Measurements from ENCODE around the gene PSME4. TPM values are rescaled to one million over a fixed set of nuclear protein-coding genes. Genes with fewer than 3 reads are reported as not detected.
A peak's percentile ranks its signal among the peaks of the same experiment; 100 is the strongest.
"Not testable (repeated sequence)": the region's sequence is repeated elsewhere in the genome, so short reads cannot be mapped to it uniquely, and the experiment has no call there.

The PSME4 gene
- total RNA-seq, 1 donor from 2014 or later = 28.2 TPM

- H3K4me1 ChIP-seq (ENCODE audit: control insufficient read depth in 3 of 3, insufficient read depth in 3 of 3, low read length in 3 of 3); H3K9me3 ChIP-seq (ENCODE audit: control insufficient read depth in 3 of 3, low read length in 3 of 3); H3K9ac ChIP-seq (ENCODE audit: low read depth in 1 of 3, low read length in 3 of 3); H3K4me3 ChIP-seq (ENCODE audit: low read length in 3 of 3); H3K27ac ChIP-seq (ENCODE audit: low read depth, low read length); H3K27me3 ChIP-seq (ENCODE audit: control insufficient read depth in 3 of 3, insufficient read depth in 3 of 3, low read length in 3 of 3): not testable (repeated sequence)
- H3K36me3 ChIP-seq (ENCODE audit: control insufficient read depth in 3 of 3, insufficient read depth in 3 of 3, low read length in 3 of 3) = peaks cover 8 to 14% (median 11%) of the 10 kb centered on the region in 3 donors
These were observed 119.6 kb downstream of the PSME4 start for GRCh38 chr2:53851052-53851757.

- Histone ChIP-seq H3K27ac (ENCODE audit: low read depth, low read length) (no peak overlapping the region), H3K9ac (ENCODE audit: low read depth in 1 of 3, low read length in 3 of 3) (no peak overlapping the region), H3K4me1 (ENCODE audit: control insufficient read depth in 3 of 3, insufficient read depth in 3 of 3, low read length in 3 of 3) (no peaks in the 10 kb centered on the region), H3K9me3 (ENCODE audit: control insufficient read depth in 3 of 3, low read length in 3 of 3) (no peaks in the 10 kb centered on the region), H3K4me3 (ENCODE audit: low read length in 3 of 3) (no peak overlapping the region), H3K36me3 (ENCODE audit: control insufficient read depth in 3 of 3, insufficient read depth in 3 of 3, low read length in 3 of 3) (peaks cover under 1 to 3% (median 2%) of the 10 kb centered on the region in 3 donors), H3K27me3 (ENCODE audit: control insufficient read depth in 3 of 3, insufficient read depth in 3 of 3, low read length in 3 of 3) (no peaks in the 10 kb centered on the region)
These were observed 122.7 kb downstream of the PSME4 start for GRCh38 chr2:53848062-53848461.

GRCh38 chr2:53843595-53843994 lies 127.2 kb downstream of the PSME4 start:
- Histone ChIP-seq H3K27ac (ENCODE audit: low read depth, low read length) (no peak overlapping the region), H3K4me3 (ENCODE audit: low read length in 3 of 3) (no peak overlapping the region), H3K36me3 (ENCODE audit: control insufficient read depth in 3 of 3, insufficient read depth in 3 of 3, low read length in 3 of 3) (no peaks in the 10 kb centered on the region), H3K4me1 (ENCODE audit: control insufficient read depth in 3 of 3, insufficient read depth in 3 of 3, low read length in 3 of 3) (no peaks in the 10 kb centered on the region), H3K9me3 (ENCODE audit: control insufficient read depth in 3 of 3, low read length in 3 of 3) (peaks cover 0 to 2% (median 0%) of the 10 kb centered on the region in 3 donors), H3K27me3 (ENCODE audit: control insufficient read depth in 3 of 3, insufficient read depth in 3 of 3, low read length in 3 of 3) (no peaks in the 10 kb centered on the region), H3K9ac (ENCODE audit: low read depth in 1 of 3, low read length in 3 of 3) (no peak overlapping the region)

DNA sequence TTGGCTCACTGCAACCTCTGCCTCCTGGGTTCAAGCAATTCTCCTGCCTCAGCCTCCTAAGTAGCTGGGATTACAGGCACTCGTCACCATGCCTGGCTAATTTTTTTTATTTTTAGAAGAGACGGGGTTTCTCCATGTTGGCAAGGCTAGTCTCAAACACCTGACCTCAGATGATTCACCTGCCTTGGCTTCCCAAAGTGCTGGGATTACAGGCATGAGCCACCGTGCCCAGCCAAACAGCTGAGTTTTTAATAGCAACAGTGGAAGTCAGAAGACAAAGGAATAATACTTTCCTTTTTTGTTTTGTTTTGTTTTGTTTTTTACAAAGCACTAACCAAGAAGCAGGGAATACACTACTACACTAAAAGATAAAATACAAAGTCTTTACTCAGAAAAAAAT lies 127.9 kb downstream of the PSME4 start:
- no peak overlapping the region for H3K4me3 ChIP-seq (ENCODE audit: low read length in 3 of 3)
- H3K9ac ChIP-seq (ENCODE audit: low read depth in 1 of 3, low read length in 3 of 3) = no peak overlapping the region
- H3K27me3 ChIP-seq (ENCODE audit: control insufficient read depth in 3 of 3, insufficient read depth in 3 of 3, low read length in 3 of 3) = no peaks in the 10 kb centered on the region
- H3K36me3 ChIP-seq (ENCODE audit: control insufficient read depth in 3 of 3, insufficient read depth in 3 of 3, low read length in 3 of 3) = peaks cover 0 to 2% (median 0%) of the 10 kb centered on the region in 3 donors
- H3K9me3 ChIP-seq (ENCODE audit: control insufficient read depth in 3 of 3, low read length in 3 of 3) = peaks cover 0 to 2% (median 0%) of the 10 kb centered on the region in 3 donors
- no peaks in the 10 kb centered on the region for H3K4me1 ChIP-seq (ENCODE audit: control insufficient read depth in 3 of 3, insufficient read depth in 3 of 3, low read length in 3 of 3)
- no peak overlapping the region for H3K27ac ChIP-seq (ENCODE audit: low read depth, low read length)

- not testable (repeated sequence) for H3K9ac ChIP-seq (ENCODE audit: low read depth in 1 of 3, low read length in 3 of 3); H3K9me3 ChIP-seq (ENCODE audit: control insufficient read depth in 3 of 3, low read length in 3 of 3); H3K4me3 ChIP-seq (ENCODE audit: low read length in 3 of 3); H3K36me3 ChIP-seq (ENCODE audit: control insufficient read depth in 3 of 3, insufficient read depth in 3 of 3, low read length in 3 of 3); H3K27me3 ChIP-seq (ENCODE audit: control insufficient read depth in 3 of 3, insufficient read depth in 3 of 3, low read length in 3 of 3); H3K4me1 ChIP-seq (ENCODE audit: control insufficient read depth in 3 of 3, insufficient read depth in 3 of 3, low read length in 3 of 3); H3K27ac ChIP-seq (ENCODE audit: low read depth, low read length)
These were observed 129.1 kb downstream of the PSME4 start for GRCh38 chr2:53841651-53842050.

DNA sequence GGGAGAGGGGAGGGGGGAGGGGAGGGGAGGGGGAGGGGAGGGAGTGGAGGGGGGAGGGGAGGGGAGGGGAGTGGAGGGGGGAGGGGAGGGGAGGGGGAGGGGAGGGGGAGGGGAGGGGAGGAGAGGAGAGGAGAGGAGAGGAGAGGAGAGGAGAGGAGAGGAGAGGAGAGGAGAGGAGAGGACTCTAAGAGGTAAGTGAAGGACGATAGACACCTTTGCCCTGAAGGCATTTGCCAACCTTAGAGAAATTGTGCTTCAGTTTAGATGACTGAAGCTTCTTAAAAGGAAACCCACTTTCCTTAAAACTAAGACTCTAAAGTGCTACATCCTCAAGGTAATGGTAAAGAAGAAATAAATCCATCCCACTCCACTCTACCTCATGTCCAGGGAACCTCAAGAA lies 130.2 kb downstream of the PSME4 start:
- H3K4me3 ChIP-seq (ENCODE audit: low read length in 3 of 3) = no peak overlapping the region
- peaks cover 0 to 2% (median 0%) of the 10 kb centered on the region in 3 donors for H3K9me3 ChIP-seq (ENCODE audit: control insufficient read depth in 3 of 3, low read length in 3 of 3)
- H3K9ac ChIP-seq (ENCODE audit: low read depth in 1 of 3, low read length in 3 of 3) = no peak overlapping the region
- no peaks in the 10 kb centered on the region for H3K27me3 ChIP-seq (ENCODE audit: control insufficient read depth in 3 of 3, insufficient read depth in 3 of 3, low read length in 3 of 3)
- H3K36me3 ChIP-seq (ENCODE audit: control insufficient read depth in 3 of 3, insufficient read depth in 3 of 3, low read length in 3 of 3) = peaks cover 0 to 3% (median 0%) of the 10 kb centered on the region in 3 donors
- H3K4me1 ChIP-seq (ENCODE audit: control insufficient read depth in 3 of 3, insufficient read depth in 3 of 3, low read length in 3 of 3) = no peaks in the 10 kb centered on the region
- H3K27ac ChIP-seq (ENCODE audit: low read depth, low read length) = no peak overlapping the region

- peak overlapping the region in 1 of 3 donors; percentile 13 for H3K4me3 ChIP-seq (ENCODE audit: low read length in 3 of 3)
- H3K9me3 ChIP-seq (ENCODE audit: control insufficient read depth in 3 of 3, low read length in 3 of 3); H3K9ac ChIP-seq (ENCODE audit: low read depth in 1 of 3, low read length in 3 of 3); H3K27me3 ChIP-seq (ENCODE audit: control insufficient read depth in 3 of 3, insufficient read depth in 3 of 3, low read length in 3 of 3); H3K36me3 ChIP-seq (ENCODE audit: control insufficient read depth in 3 of 3, insufficient read depth in 3 of 3, low read length in 3 of 3); H3K4me1 ChIP-seq (ENCODE audit: control insufficient read depth in 3 of 3, insufficient read depth in 3 of 3, low read length in 3 of 3); H3K27ac ChIP-seq (ENCODE audit: low read depth, low read length): not testable (repeated sequence)
These were observed 140.9 kb downstream of the PSME4 start for GRCh38 chr2:53829980-53830290.

GRCh38 chr2:53829273-53829979 lies 141.4 kb downstream of the PSME4 start:
- Histone ChIP-seq H3K27me3 (ENCODE audit: control insufficient read depth in 3 of 3, insufficient read depth in 3 of 3, low read length in 3 of 3) (no peaks in the 10 kb centered on the region), H3K27ac (ENCODE audit: low read depth, low read length) (no peak overlapping the region), H3K9ac (ENCODE audit: low read depth in 1 of 3, low read length in 3 of 3) (no peak overlapping the region), H3K9me3 (ENCODE audit: control insufficient read depth in 3 of 3, low read length in 3 of 3) (no peaks in the 10 kb centered on the region), H3K4me1 (ENCODE audit: control insufficient read depth in 3 of 3, insufficient read depth in 3 of 3, low read length in 3 of 3) (peaks cover 0 to 4% (median 3%) of the 10 kb centered on the region in 3 donors), H3K4me3 (ENCODE audit: low read length in 3 of 3) (peak overlapping the region in 1 of 3 donors; percentile 13), H3K36me3 (ENCODE audit: control insufficient read depth in 3 of 3, insufficient read depth in 3 of 3, low read length in 3 of 3) (peaks cover 0 to 2% (median 0%) of the 10 kb centered on the region in 3 donors)

- H3K4me3 ChIP-seq (ENCODE audit: low read length in 3 of 3) = no peak overlapping the region
- H3K36me3 ChIP-seq (ENCODE audit: control insufficient read depth in 3 of 3, insufficient read depth in 3 of 3, low read length in 3 of 3) = peaks cover 0 to 2% (median 0%) of the 10 kb centered on the region in 3 donors
- no peak overlapping the region for H3K9ac ChIP-seq (ENCODE audit: low read depth in 1 of 3, low read length in 3 of 3)
- H3K9me3 ChIP-seq (ENCODE audit: control insufficient read depth in 3 of 3, low read length in 3 of 3) = no peaks in the 10 kb centered on the region
- H3K27ac ChIP-seq (ENCODE audit: low read depth, low read length) = no peak overlapping the region
- H3K27me3 ChIP-seq (ENCODE audit: control insufficient read depth in 3 of 3, insufficient read depth in 3 of 3, low read length in 3 of 3) = no peaks in the 10 kb centered on the region
- H3K4me1 ChIP-seq (ENCODE audit: control insufficient read depth in 3 of 3, insufficient read depth in 3 of 3, low read length in 3 of 3) = peaks cover 0 to 4% (median 3%) of the 10 kb centered on the region in 3 donors
These were observed 142.5 kb downstream of the PSME4 start for GRCh38 chr2:53828331-53828730.

GRCh38 chr2:53827398-53828175 lies 143.2 kb downstream of the PSME4 start:
- Histone ChIP-seq H3K9me3 (ENCODE audit: control insufficient read depth in 3 of 3, low read length in 3 of 3) (no peaks in the 10 kb centered on the region), H3K9ac (ENCODE audit: low read depth in 1 of 3, low read length in 3 of 3) (no peak overlapping the region), H3K27ac (ENCODE audit: low read depth, low read length) (no peak overlapping the region), H3K4me1 (ENCODE audit: control insufficient read depth in 3 of 3, insufficient read depth in 3 of 3, low read length in 3 of 3) (peaks cover 0 to 4% (median 3%) of the 10 kb centered on the region in 3 donors), H3K27me3 (ENCODE audit: control insufficient read depth in 3 of 3, insufficient read depth in 3 of 3, low read length in 3 of 3) (no peaks in the 10 kb centered on the region), H3K4me3 (ENCODE audit: low read length in 3 of 3) (no peak overlapping the region), H3K36me3 (ENCODE audit: control insufficient read depth in 3 of 3, insufficient read depth in 3 of 3, low read length in 3 of 3) (peaks cover 0 to 2% (median 0%) of the 10 kb centered on the region in 3 donors)

Measured in skeletal muscle tissue (tissue), 4 donors.